Middle frontal gyrus (tissue), 1 donor: ENCODE data around the gene CHN2.

Source experiments
- DNase-seq: peaks from one replicate; pipeline ENCODE4 v3.0.0-alpha.2; 2015; ENCODE audit warnings: low spot score; ENCODE audit errors: extremely low spot score

Gene CHN2

DNA sequence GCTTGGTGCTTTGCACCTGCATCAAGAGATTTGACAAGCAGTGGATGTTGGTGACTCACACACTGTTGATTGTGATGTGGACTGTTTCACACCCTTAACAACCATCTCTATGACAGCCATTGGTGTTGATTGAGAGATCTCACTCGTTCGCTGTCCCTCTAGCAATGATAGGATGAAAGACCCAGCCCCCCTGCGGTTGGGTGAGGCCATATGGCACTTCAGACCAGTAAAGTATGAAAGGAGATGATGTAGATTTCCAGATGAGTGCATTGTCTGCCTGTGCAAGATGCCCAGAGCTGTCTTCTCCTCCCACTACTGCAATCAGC, 230.4 kb downstream of the CHN2 start:
- DNase-seq, result no peak

DNA sequence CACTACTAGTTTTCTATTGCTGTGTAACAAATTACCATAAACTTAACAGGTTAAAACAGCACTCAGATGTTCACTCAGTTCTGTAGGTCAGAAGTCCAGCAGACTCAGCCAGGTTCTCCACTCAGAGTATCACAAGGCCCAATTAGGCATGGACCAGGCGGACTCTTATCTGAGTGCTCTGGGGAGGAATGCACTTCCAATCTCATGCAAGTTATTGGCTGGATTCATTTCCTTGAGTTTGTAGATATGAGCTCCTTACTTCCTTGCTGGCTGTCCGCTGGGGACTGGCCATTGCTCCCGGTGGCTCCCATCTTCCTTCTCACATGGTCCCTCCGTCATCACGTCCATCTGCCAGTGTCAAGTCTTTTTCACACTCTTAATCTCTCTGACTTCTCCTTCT, 232.0 kb downstream of the CHN2 start:
- no peak for DNase-seq

- no peak for DNase-seq
Measured at GRCh38 chr7:29429401-29429800, 234.8 kb downstream of the CHN2 start.

- DNase-seq, result no peak
Measured at GRCh38 chr7:29430279-29430949, 235.8 kb downstream of the CHN2 start.

- no peak for DNase-seq
Measured at GRCh38 chr7:29431686-29432085, 237.1 kb downstream of the CHN2 start.

GRCh38 chr7:29432721-29433120, 238.1 kb downstream of the CHN2 start:
- no peak for DNase-seq

DNA sequence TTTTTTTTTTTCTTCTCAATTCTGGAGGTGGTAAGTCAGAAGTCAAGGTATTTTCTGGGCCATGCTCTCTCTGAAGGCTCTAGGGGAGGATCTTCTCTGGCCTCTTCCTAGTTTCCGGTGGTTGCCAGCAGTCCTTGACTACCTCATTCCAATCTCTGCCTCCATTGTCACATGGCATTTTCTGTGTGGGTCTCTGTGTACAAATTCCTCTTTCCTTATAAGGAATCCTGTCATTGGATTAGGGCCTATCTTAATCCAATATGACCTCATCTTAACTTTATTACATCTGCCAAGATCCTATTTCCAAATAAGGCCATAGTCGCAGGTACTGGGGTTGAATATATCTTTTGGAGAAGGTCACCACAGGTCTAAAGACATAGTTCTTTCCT, 239.8 kb downstream of the CHN2 start:
- DNase-seq, result no peak

GRCh38 chr7:29435167-29435566, 240.6 kb downstream of the CHN2 start:
- DNase-seq, result no peak

GRCh38 chr7:29435902-29436301, 241.3 kb downstream of the CHN2 start:
- DNase-seq, result no peak

GRCh38 chr7:29442146-29442545, 247.6 kb downstream of the CHN2 start:
- no peak for DNase-seq

DNA sequence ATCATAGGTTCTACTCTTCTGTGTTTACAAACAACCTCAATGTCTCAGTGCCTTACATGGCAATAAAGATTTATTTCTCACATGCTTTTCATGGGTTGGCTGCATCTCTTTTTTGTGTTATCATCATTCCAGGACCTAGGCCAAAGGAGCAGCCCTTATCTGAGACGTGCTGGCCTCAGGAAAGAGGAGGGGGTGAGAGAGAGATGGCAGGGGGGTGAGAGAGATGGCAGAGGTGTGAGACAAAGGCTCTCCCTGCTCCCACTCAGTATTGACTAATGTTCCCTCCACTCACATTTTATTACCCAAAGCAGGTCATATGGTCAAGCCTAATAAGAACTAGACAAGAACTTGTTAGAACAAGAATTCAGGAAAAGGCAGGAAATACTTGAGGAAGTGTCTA, 249.0 kb downstream of the CHN2 start:
- DNase-seq, result no peak

DNA sequence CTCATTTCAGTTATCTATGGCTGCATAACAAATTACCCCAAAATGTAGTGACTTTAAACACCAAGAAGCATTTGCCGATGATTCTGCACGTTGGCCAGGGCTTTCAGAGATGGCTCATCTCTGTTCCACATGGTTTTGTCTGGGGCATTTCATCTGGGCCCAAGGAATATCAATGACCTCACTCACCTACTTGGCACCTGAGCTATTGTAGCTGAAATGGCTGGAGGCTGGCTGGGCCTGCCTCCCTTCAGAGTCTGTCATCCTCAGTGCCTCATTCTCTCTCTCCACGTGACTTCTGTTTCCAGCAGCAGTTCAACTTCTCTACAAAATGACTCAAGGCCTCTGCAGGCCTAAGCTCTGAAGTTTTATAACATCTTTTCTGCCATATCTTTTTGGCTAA, 249.7 kb downstream of the CHN2 start:
- no peak for DNase-seq

- no peak for DNase-seq
Measured at GRCh38 chr7:29445736-29446135, 251.2 kb downstream of the CHN2 start.

DNA sequence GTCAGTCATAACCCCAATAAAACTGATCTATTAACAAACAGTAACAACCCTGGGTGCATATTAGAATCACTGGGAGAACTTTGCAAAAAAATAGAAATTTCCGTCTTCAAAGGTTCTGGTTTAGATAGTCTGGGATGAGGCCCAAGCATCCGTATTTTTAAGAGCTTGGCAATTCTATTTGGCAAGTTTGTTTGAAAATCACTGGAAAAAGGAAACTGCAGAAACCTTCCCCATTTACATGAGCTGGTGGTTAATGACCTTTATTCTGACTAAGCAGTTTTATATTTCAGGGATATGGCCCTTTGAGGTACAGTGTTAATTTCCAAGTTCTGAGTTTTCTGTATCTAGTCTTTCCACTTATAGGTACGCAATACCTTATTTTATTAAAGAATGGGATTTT, 253.3 kb downstream of the CHN2 start:
- no peak for DNase-seq

- DNase-seq, result no peak
Measured at GRCh38 chr7:29449569-29450260, 255.1 kb downstream of the CHN2 start.

GRCh38 chr7:29453021-29453420, 258.4 kb downstream of the CHN2 start:
- DNase-seq, result no peak

DNA sequence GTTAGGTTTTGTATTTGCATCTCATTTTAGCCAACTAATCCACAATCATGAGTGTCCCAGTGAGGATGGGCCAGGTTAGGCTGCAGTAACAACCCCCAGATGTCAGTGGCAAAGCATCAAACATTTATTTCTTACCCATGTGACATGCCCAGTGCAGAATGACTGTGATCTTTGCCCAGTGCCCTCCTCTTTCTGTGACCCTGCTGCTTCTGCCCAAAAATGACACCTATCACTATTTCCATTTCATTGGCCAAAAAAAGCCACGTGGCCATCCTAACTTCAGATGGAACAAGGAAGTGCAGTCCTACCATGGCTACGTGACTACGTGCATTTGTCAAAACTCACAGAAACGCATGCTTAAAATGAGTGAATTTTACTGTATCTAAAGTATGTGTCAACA, 259.9 kb downstream of the CHN2 start:
- DNase-seq, result no peak

GRCh38 chr7:29454899-29455451, 260.4 kb downstream of the CHN2 start:
- no peak for DNase-seq

- DNase-seq, result no peak
Measured at GRCh38 chr7:29457141-29457561, 262.6 kb downstream of the CHN2 start.

DNA sequence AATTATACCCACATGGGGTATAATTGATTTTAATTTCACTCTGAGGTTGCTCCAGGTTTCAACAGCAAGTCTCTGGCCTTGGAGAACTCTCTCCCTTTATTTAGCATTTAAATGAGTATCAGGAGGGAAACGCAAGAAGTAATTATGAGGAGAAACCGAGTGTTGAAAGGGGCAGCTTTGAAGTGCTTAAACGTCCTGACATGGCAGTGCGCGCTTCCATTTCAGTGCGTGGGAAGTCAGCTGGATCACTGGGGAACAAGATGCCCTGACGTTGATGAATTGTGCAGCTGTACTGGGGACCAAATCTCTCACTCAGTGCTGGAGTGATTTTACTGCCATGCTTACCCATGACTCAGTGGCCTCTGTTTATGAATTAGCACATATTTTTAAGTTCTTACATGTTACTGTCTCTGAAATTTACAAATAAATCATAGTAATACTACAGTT, 263.0 kb downstream of the CHN2 start:
- DNase-seq, result no peak

- DNase-seq, result no peak
Measured at GRCh38 chr7:29458933-29459332, 264.4 kb downstream of the CHN2 start.

DNA sequence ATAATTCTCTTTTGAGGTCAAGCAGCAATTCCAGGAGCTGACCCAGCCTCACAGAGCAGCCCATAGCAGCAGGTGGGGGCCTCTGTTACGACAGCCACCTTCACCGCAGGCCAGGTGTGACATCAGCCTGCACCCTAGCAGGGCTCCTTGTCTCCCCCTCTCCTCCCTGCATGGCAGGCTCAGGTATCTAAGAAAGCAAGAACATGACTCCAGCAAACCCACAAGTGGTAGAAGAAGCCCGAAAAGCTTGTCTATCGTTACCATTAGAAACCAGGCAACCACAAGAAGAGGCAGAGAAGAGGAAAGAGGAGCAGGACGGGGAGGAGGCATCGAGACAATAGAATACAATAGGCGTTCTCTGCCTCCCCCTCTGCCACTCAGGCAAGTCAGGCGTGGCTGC, 265.0 kb downstream of the CHN2 start:
- DNase-seq, result no peak

- no peak for DNase-seq
Measured at GRCh38 chr7:29461996-29462395, 267.4 kb downstream of the CHN2 start.
